H9 (cell line): ENCODE results near the gene ZBTB33. TPM values are rescaled to one million over a fixed set of nuclear protein-coding genes. Genes with fewer than 3 reads are reported as not detected.

Experiments
- DNase-seq: peaks from one replicate; pipeline ENCODE4 v3.0.0-alpha.2; 2017
- H2AFZ ChIP-seq: one replicate; pipeline ENCODE4 v1.6.1; 2013; ENCODE audit warnings: mild to moderate bottlenecking, low read length, control low read depth, moderate library complexity
- H2AK5ac ChIP-seq: 2 replicates; pipeline ENCODE4 v1.6.1; 2013; ENCODE audit warnings: low read length, control low read depth, mixed read lengths; ENCODE audit not compliant: insufficient read length
- H2BK120ac ChIP-seq: one replicate; pipeline ENCODE4 v1.6.1; 2013; ENCODE audit warnings: low read depth, mild to moderate bottlenecking, low read length, control low read depth, inconsistent platforms; ENCODE audit not compliant: poor library complexity, severe bottlenecking
- H2BK12ac ChIP-seq: 2 replicates; pipeline ENCODE4 v1.6.1; 2013; ENCODE audit warnings: low read length, control low read depth, mixed read lengths, low read depth; ENCODE audit not compliant: insufficient read length
- H2BK15ac ChIP-seq: 2 replicates; pipeline ENCODE4 v1.6.1; 2013; ENCODE audit warnings: low read depth, low read length, control low read depth
- H2BK20ac ChIP-seq: one replicate; pipeline ENCODE4 v1.6.1; 2013; ENCODE audit warnings: low read depth, mild to moderate bottlenecking, low read length, control low read depth, inconsistent platforms; ENCODE audit not compliant: poor library complexity, severe bottlenecking
- H2BK5ac ChIP-seq: 2 replicates; pipeline ENCODE4 v1.6.1; 2013; ENCODE audit warnings: low read length, control low read depth, mixed read lengths; ENCODE audit not compliant: insufficient read length
- H3K14ac ChIP-seq: 2 replicates; pipeline ENCODE4 v1.6.1; 2013; ENCODE audit warnings: low read length, control low read depth; ENCODE audit not compliant: insufficient read depth
- H3K18ac ChIP-seq: 2 replicates; pipeline ENCODE4 v1.6.1; 2013; ENCODE audit warnings: low read depth, mild to moderate bottlenecking, mixed read lengths, low read length, control low read depth; ENCODE audit not compliant: insufficient read length
- H3K23ac ChIP-seq: 2 replicates; pipeline ENCODE4 v1.6.1; 2013; ENCODE audit warnings: low read length, control low read depth, mixed read lengths, low read depth; ENCODE audit not compliant: insufficient read length
- H3K23me2 ChIP-seq: 2 replicates; pipeline ENCODE4 v1.6.1; 2013; ENCODE audit warnings: low read depth, mild to moderate bottlenecking, mixed read lengths, low read length, control low read depth; ENCODE audit not compliant: insufficient read length, poor library complexity, severe bottlenecking
- H3K27ac ChIP-seq: 2 replicates; pipeline ENCODE4 v1.5.1; 2013; ENCODE audit warnings: low read length, control low read depth, mixed read lengths, low read depth; ENCODE audit not compliant: insufficient read length
- H3K27me3 ChIP-seq: 2 replicates; pipeline ENCODE4 v1.6.1; 2013; ENCODE audit warnings: low read length, control low read depth, inconsistent platforms; ENCODE audit not compliant: insufficient read depth
- H3K4ac ChIP-seq: 2 replicates; pipeline ENCODE4 v1.6.1; 2013; ENCODE audit warnings: low read depth, mild to moderate bottlenecking, control low read depth, inconsistent platforms, low read length, moderate library complexity
- H3K4me1 ChIP-seq: 2 replicates; pipeline ENCODE4 v1.6.1; 2013; ENCODE audit warnings: low read length, control low read depth, inconsistent platforms; ENCODE audit not compliant: insufficient read depth
- H3K4me2 ChIP-seq: 2 replicates; pipeline ENCODE4 v1.6.1; 2013; ENCODE audit warnings: low read length, control low read depth, mixed read lengths; ENCODE audit not compliant: insufficient read length, insufficient read depth
- H3K56ac ChIP-seq: 2 replicates; pipeline ENCODE4 v1.6.1; 2013; ENCODE audit warnings: low read depth, mild to moderate bottlenecking, mixed read lengths, low read length, control low read depth; ENCODE audit not compliant: insufficient read length
- H3K79me1 ChIP-seq: 2 replicates; pipeline ENCODE4 v1.6.1; 2013; ENCODE audit warnings: low read depth, mild to moderate bottlenecking, moderate library complexity, low read length, control low read depth, inconsistent platforms; ENCODE audit not compliant: insufficient read depth, poor library complexity, severe bottlenecking
- H3K79me2 ChIP-seq: 2 replicates; pipeline ENCODE4 v1.6.1; 2013; ENCODE audit warnings: low read length, control low read depth, inconsistent platforms; ENCODE audit not compliant: insufficient read depth
- H3K9ac ChIP-seq: 2 replicates; pipeline ENCODE4 v1.6.1; 2013; ENCODE audit warnings: low read length, control low read depth, mixed read lengths; ENCODE audit not compliant: insufficient read length; ENCODE audit errors: extremely low read depth
- H3K9me3 ChIP-seq: one replicate; pipeline ENCODE4 v1.6.1; 2013; ENCODE audit warnings: low read depth, low read length, inconsistent platforms; ENCODE audit not compliant: control insufficient read depth
- H3T11ph ChIP-seq: one replicate; pipeline ENCODE4 v1.6.1; 2013; ENCODE audit warnings: mild to moderate bottlenecking, low read length, control low read depth, inconsistent platforms
- H4K20me1 ChIP-seq: one replicate; pipeline ENCODE4 v1.6.1; 2013; ENCODE audit not compliant: control insufficient read depth, insufficient read length, insufficient read depth
- H4K5ac ChIP-seq: 2 replicates; pipeline ENCODE4 v1.6.1; 2013; ENCODE audit warnings: low read depth, mild to moderate bottlenecking, mixed read lengths, low read length, control low read depth; ENCODE audit not compliant: insufficient read length
- H4K8ac ChIP-seq: replicated peaks from 2 replicates; pipeline ENCODE4 v1.6.1; 2013; ENCODE audit warnings: low read length, control low read depth, mixed read lengths, low read depth; ENCODE audit not compliant: insufficient read length
- H4K91ac ChIP-seq: 2 replicates; pipeline ENCODE4 v1.6.1; 2013; ENCODE audit warnings: low read depth, mild to moderate bottlenecking, moderate library complexity, mixed read lengths, low read length, control low read depth; ENCODE audit not compliant: insufficient read length
- H3K27ac Mint-ChIP-seq, 3 experiments: 2 replicates in 2 of 3; 3 replicates in 1 of 3; pipeline ENCODE4 v1.8.0; 2020 to 2021; ENCODE audit warnings: mixed read lengths in 3 of 3, mild to moderate bottlenecking in 1 of 3, moderate library complexity in 1 of 3
- H3K27me3 Mint-ChIP-seq: 2 replicates; pipeline ENCODE4 v1.8.0; 2021; ENCODE audit warnings: low read depth, mild to moderate bottlenecking, moderate library complexity, mixed read lengths
- H3K36me3 Mint-ChIP-seq, 3 experiments: 2 replicates in 2 of 3; 3 replicates in 1 of 3; pipeline ENCODE4 v1.8.0; 2020 to 2021; ENCODE audit warnings: low read depth in 3 of 3, mixed read lengths in 3 of 3; ENCODE audit not compliant: insufficient read depth in 1 of 3
- H3K4me1 Mint-ChIP-seq, 2 experiments: 2 replicates each; pipeline ENCODE4 v1.8.0; 2020; ENCODE audit warnings: mixed read lengths in 2 of 2
- H3K4me3 Mint-ChIP-seq, 2 experiments: 2 replicates in 1 of 2; 3 replicates in 1 of 2; pipeline ENCODE4 v1.8.0; 2020 to 2021; ENCODE audit warnings: mild to moderate bottlenecking in 2 of 2, mixed read lengths in 2 of 2, moderate library complexity in 1 of 2
- H3K9me3 Mint-ChIP-seq, 2 experiments: 2 replicates in 1 of 2; 3 replicates in 1 of 2; pipeline ENCODE4 v1.8.0; 2020; ENCODE audit warnings: mild to moderate bottlenecking in 2 of 2, mixed read lengths in 2 of 2, moderate library complexity in 1 of 2
- CTCF ChIP-seq: fragments of 200-600 bp; sonication (generic); conservative IDR thresholded peaks from 3 replicates; pipeline ENCODE4 v1.8.0; 2021; ENCODE audit warnings: antibody characterized with exemption, mild to moderate bottlenecking
- WGBS: extraction: QIAGEN DNeasy Blood & Tissue Kit; methylation state at CpG from one replicate; pipeline ENCODE4 v1.1.7; 2013; ENCODE audit warnings: missing lambda C conversion rate, low lambda C conversion rate, mixed read lengths; ENCODE audit not compliant: insufficient read length; ENCODE audit errors: extremely low coverage; 5-methylcytosine and 5-hydroxymethylcytosine counted together
- total RNA-seq: library from RNA; stranded (reverse); gene quantifications from 2 replicates; pipeline ENCODE4 v1.2.1, GENCODE V29; 2021

The ZBTB33 gene
- total RNA-seq, 1 experiment from 2014 or later, result 18.7 TPM

DNA sequence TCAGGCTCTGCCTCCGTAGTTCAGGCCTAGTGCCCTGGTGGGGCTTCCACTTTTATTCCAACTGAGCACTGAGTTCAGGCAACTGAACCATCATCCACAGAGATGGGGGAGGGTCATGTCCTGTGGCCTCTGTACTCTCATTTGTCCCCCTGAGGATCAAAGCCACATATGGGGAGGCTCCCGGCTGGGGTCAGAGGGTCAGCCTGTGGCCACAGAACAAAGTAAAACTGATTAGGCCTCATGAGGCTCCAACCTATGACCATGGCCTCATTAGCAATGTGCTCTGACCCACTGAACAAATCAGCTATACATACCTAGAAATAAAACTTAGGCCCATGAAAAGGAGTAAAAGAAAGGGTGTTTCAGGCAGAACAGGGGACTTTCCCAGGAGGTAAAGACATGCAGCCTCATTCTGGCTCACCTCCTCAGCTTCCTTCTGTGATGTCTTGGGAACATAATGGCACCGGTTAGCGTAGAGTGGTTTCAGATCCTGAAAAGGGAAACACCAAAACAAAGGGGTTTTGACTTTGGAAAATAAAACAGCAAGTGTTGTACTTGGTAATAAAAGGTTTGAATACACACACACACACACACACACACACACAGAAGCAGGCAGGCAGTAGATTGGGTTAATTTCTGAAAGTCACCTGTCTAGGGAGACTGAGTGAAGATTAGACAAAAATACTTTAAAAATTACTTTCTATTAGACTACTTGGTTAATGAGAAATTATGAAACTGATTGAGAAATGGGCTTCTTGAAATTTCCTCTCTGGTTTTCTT, 36.3 kb downstream of the ZBTB33 start:
- no peak overlapping the region for H2BK120ac ChIP-seq
- no peaks in the 10 kb centered on the region for H3K79me1 ChIP-seq
- Mint-ChIP-seq H3K4me1 (peaks cover 0 to 3% of the 10 kb centered on the region in 2 experiments; a peak in 1 of 4 replicates), H3K9me3 (peaks cover 57 to 69% of the 10 kb centered on the region in 2 experiments), H3K4me3 (no peak overlapping the region), H3K36me3 (no peaks in the 10 kb centered on the region; a peak in 3 of 7 replicates), H3K27ac (no peak overlapping the region), H3K27me3 (peaks cover 9% of the 10 kb centered on the region)
- H2AFZ ChIP-seq, result no peak overlapping the region
- H4K5ac ChIP-seq, result no peak overlapping the region
- no peak overlapping the region for H4K91ac ChIP-seq
- no peak overlapping the region for H4K8ac ChIP-seq
- WGBS, result no CpG with 5 or more reads among the region's 4 CpGs
- H2BK15ac ChIP-seq, result no peak overlapping the region
- no peak for DNase-seq
- H3K4me1 ChIP-seq, result no peaks in the 10 kb centered on the region
- H3K23me2 ChIP-seq, result no peaks in the 10 kb centered on the region
- H2AK5ac ChIP-seq, result no peak overlapping the region
- no peaks in the 10 kb centered on the region for H4K20me1 ChIP-seq
- H2BK5ac ChIP-seq, result no peak overlapping the region
- H3K4ac ChIP-seq, result no peak overlapping the region
- no peak overlapping the region for H3K4me2 ChIP-seq
- peaks cover 72% of the 10 kb centered on the region for H3K9me3 ChIP-seq
- no peak overlapping the region for H3K14ac ChIP-seq
- H3K27ac ChIP-seq, result no peak overlapping the region
- no peak overlapping the region for H3K23ac ChIP-seq
- H2BK20ac ChIP-seq, result no peak overlapping the region
- TF ChIP-seq CTCF, result no peak
- H3K27me3 ChIP-seq, result no peaks in the 10 kb centered on the region; the same call in 1 of the 2 replicates
- H3K56ac ChIP-seq, result no peak overlapping the region
- H3K9ac ChIP-seq, result no peak overlapping the region
- no peak overlapping the region for H2BK12ac ChIP-seq
- H3K18ac ChIP-seq, result no peak overlapping the region
- no peak overlapping the region for H3T11ph ChIP-seq
- no peaks in the 10 kb centered on the region for H3K79me2 ChIP-seq
